Sigmoid colon (tissue), 4 donors: ENCODE data around the gene GEMIN5.

Experiments used
- CTCF ChIP-seq, 4 experiments: fragments of 450-650 bp in 3 of 4; fragments of 200-600 bp in 1 of 4; IDR thresholded peaks; one replicate each; pipeline ENCODE4 v1.5.1; 2016 to 2019; ENCODE audit warnings: antibody characterized with exemption in 4 of 4, mild to moderate bottlenecking in 3 of 4, moderate library complexity in 2 of 4
- POLR2AphosphoS5 ChIP-seq, 4 donors: sonication (generic); formaldehyde crosslinking; IDR thresholded peaks; one replicate each; pipeline ENCODE4 v1.6.1; 2017; ENCODE audit warnings: antibody characterized with exemption in 4 of 4

- TF ChIP-seq CTCF (IDR thresholded peaks at IDR 0.05) = no peak
- no peak for TF ChIP-seq POLR2AphosphoS5 (IDR thresholded peaks at IDR 0.05)
Measured at GRCh38 chr5:154841273-154841661, 96.7 kb downstream of the GEMIN5 start.
